ENCODE measurements around the gene E2F1.

DNA sequence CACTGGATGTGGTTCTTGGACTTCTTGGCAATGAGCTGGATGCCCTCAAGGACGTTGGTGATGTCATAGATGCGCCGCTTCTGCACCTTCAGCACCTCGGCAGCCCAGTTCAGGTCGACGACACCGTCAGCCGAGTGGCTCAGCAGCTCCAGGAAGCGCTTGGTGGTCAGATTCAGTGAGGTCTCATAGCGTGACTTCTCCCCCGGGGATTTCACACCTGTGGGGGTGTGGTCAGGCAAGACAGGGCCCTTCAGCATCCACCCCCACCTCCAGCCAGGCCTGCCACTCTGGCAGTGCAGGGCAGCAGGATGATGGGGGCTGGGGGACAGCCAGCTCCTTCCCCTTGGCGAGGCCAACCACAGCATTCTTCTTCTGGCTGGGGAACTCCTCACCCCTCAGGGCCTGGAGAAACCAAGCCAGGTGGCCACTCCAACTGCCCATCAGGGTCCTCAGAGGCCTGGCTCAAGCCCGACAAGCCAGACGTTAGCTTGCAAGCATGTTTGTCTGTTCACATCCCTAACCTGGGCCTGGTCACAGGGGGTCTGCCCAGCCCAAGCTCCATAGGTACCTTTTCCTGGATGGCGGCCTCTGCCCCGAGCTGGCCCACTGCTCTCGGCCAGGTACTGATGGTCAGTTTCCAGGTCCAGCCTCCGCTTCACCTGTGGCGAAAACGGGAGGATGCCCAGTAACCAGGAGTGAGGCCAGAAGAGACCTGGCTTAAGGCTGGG is 6.3 kb downstream of the E2F1 start:
- TF ChIP-seq, protein P1, sequence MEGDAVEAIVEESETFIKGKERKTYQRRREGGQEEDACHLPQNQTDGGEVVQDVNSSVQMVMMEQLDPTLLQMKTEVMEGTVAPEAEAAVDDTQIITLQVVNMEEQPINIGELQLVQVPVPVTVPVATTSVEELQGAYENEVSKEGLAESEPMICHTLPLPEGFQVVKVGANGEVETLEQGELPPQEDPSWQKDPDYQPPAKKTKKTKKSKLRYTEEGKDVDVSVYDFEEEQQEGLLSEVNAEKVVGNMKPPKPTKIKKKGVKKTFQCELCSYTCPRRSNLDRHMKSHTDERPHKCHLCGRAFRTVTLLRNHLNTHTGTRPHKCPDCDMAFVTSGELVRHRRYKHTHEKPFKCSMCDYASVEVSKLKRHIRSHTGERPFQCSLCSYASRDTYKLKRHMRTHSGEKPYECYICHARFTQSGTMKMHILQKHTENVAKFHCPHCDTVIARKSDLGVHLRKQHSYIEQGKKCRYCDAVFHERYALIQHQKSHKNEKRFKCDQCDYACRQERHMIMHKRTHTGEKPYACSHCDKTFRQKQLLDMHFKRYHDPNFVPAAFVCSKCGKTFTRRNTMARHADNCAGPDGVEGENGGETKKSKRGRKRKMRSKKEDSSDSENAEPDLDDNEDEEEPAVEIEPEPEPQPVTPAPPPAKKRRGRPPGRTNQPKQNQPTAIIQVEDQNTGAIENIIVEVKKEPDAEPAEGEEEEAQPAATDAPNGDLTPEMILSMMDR (IDR thresholded peaks at IDR 0.05): no peak
- no peak for TF ChIP-seq POLR2A (IDR thresholded peaks at IDR 0.05)

All from esophagus squamous epithelium (tissue), 4 donors.